Neutrophil (primary cell): ENCODE data around the gene MPP4.

Experiments
- H3K27ac ChIP-seq: fragments of 200-600 bp; sonication (generic); 2 replicates; pipeline ENCODE4 v1.5.1; 2016; ENCODE audit warnings: mild to moderate bottlenecking, moderate library complexity
- H3K27me3 ChIP-seq: fragments of 200-600 bp; sonication (generic); 2 replicates; pipeline ENCODE4 v1.6.0; 2016; ENCODE audit warnings: mild to moderate bottlenecking
- H3K36me3 ChIP-seq: fragments of 200-600 bp; sonication (generic); 2 replicates; pipeline ENCODE4 v1.5.1; 2017
- H3K4me1 ChIP-seq, 2 experiments: fragments of 200-600 bp in 1 of 2; sonication (generic) in 1 of 2; 1 replicate in 1 of 2; 2 replicates in 1 of 2; pipeline versions ENCODE4 v1.5.1 to v1.6.1; 2013 to 2016; ENCODE audit warnings: low read depth in 1 of 2, low read length in 1 of 2, mild to moderate bottlenecking in 1 of 2, moderate library complexity in 1 of 2; ENCODE audit not compliant: control insufficient read depth in 1 of 2, insufficient read depth in 1 of 2
- H3K4me3 ChIP-seq, 2 experiments: fragments of 200-600 bp in 1 of 2; sonication (generic) in 1 of 2; 1 replicate in 1 of 2; 2 replicates in 1 of 2; pipeline ENCODE4 v1.5.1; 2013 to 2016; ENCODE audit warnings: low read depth in 1 of 2, low read length in 1 of 2, mild to moderate bottlenecking in 1 of 2, moderate library complexity in 1 of 2
- H3K9me3 ChIP-seq: fragments of 200-600 bp; sonication (generic); 2 replicates; pipeline ENCODE4 v1.5.1; 2016
- TF ChIP-seq, protein P1 (sequence below): fragments of 200-600 bp; sonication (generic); IDR thresholded peaks from 2 replicates; pipeline ENCODE4 v1.5.1; 2016; ENCODE audit warnings: antibody characterized with exemption

The MPP4 gene, protein sequence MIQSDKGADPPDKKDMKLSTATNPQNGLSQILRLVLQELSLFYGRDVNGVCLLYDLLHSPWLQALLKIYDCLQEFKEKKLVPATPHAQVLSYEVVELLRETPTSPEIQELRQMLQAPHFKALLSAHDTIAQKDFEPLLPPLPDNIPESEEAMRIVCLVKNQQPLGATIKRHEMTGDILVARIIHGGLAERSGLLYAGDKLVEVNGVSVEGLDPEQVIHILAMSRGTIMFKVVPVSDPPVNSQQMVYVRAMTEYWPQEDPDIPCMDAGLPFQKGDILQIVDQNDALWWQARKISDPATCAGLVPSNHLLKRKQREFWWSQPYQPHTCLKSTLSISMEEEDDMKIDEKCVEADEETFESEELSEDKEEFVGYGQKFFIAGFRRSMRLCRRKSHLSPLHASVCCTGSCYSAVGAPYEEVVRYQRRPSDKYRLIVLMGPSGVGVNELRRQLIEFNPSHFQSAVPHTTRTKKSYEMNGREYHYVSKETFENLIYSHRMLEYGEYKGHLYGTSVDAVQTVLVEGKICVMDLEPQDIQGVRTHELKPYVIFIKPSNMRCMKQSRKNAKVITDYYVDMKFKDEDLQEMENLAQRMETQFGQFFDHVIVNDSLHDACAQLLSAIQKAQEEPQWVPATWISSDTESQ

DNA sequence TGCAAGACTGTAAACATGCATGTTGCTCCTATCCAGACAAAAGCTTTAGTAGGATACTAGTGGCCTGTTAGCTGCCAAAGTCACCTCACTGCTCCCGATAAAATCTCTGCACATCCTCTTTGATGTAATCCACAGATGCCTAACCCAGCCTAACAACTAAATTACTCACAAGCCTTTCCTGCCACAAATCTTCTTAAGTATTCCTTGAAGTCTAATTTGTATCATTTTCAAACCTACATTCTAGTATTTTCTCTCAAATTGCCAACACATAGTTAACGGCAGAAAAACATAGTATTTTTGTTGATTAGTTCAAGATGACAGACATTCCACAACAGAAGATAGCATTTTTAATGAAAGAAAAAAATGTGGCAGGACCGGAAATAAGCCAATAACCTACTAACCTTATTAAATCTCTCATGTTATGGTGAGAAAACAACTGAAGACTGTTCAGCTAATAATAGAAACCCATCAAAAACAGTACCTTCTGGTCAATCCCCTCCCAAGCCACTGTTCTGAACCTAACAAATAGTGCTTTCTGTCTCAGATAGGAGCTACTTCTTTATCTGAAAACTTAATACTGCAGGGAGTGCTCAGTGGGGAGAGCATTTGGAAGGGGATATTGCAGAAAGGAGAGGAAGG is at the start of gene MPP4:
Gene MPP4, minus strand, starts transcription at position 57 of the 639 bp plus-strand sequence. CDS start 4,690 bp downstream, outside the sequence.
- Histone ChIP-seq H3K36me3 (peaks cover 10% of the 10 kb centered on the region), H3K27ac (no peak within 1 kb of the TSS), H3K4me1 (no peaks in the 10 kb centered on the region), H3K27me3 (no peaks in the 10 kb centered on the region), H3K4me3 (no peak within 1 kb of the TSS), H3K9me3 (no peaks in the 10 kb centered on the region)
- TF ChIP-seq, protein P1, sequence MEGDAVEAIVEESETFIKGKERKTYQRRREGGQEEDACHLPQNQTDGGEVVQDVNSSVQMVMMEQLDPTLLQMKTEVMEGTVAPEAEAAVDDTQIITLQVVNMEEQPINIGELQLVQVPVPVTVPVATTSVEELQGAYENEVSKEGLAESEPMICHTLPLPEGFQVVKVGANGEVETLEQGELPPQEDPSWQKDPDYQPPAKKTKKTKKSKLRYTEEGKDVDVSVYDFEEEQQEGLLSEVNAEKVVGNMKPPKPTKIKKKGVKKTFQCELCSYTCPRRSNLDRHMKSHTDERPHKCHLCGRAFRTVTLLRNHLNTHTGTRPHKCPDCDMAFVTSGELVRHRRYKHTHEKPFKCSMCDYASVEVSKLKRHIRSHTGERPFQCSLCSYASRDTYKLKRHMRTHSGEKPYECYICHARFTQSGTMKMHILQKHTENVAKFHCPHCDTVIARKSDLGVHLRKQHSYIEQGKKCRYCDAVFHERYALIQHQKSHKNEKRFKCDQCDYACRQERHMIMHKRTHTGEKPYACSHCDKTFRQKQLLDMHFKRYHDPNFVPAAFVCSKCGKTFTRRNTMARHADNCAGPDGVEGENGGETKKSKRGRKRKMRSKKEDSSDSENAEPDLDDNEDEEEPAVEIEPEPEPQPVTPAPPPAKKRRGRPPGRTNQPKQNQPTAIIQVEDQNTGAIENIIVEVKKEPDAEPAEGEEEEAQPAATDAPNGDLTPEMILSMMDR, result no peak

DNA sequence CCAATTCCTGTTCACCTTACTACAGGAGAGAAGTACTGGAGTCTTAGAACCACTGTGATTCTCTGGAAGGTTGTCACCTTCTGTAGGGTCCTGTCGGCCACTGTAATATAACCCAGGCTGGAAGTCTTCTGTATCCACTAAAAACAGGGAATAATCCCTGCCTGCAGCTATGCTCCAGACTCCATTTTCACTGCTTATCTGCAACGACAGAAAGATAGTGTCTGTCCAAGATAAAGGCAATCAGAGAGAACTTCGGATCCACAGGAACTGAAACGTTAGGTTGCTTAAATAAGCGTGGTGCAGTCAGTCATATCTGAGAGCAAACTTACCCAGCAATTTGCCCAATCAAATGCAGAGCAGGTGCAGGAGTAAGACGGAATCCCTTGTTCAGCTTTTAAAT is 48.1 kb upstream of the MPP4 start:
- TF ChIP-seq, protein P1, result no peak
- no peak overlapping the region for H3K4me3 ChIP-seq
- no peaks in the 10 kb centered on the region for H3K4me1 ChIP-seq
- no peaks in the 10 kb centered on the region for H3K9me3 ChIP-seq
- no peak overlapping the region for H3K27ac ChIP-seq
- H3K27me3 ChIP-seq, result no peaks in the 10 kb centered on the region
- peaks cover 24% of the 10 kb centered on the region for H3K36me3 ChIP-seq

DNA sequence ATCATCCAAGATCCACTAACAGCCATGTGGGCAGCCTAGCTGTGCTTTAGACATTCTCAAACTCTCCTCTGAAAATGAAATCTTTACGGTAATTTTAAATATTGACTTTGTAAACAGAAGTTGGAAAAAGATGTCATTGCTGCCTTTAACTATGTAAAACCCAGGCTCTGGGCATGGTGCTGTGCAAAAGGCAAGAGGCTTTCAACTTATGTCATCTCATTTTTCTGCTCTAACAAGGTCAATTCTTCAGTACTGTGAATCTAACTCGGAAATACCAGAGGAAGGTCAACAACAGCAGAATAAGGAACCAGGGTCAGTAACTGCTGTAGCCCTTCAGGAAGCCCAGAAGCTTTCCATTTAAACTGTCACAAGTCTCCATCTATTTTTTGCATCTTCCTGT is 37.0 kb upstream of the MPP4 start:
- H3K4me1 ChIP-seq, result no peaks in the 10 kb centered on the region
- no peak overlapping the region for H3K27ac ChIP-seq
- TF ChIP-seq, protein P1, result no peak
- H3K9me3 ChIP-seq, result no peaks in the 10 kb centered on the region
- H3K36me3 ChIP-seq, result no peaks in the 10 kb centered on the region
- H3K4me3 ChIP-seq, result no peak overlapping the region
- H3K27me3 ChIP-seq, result no peaks in the 10 kb centered on the region

DNA sequence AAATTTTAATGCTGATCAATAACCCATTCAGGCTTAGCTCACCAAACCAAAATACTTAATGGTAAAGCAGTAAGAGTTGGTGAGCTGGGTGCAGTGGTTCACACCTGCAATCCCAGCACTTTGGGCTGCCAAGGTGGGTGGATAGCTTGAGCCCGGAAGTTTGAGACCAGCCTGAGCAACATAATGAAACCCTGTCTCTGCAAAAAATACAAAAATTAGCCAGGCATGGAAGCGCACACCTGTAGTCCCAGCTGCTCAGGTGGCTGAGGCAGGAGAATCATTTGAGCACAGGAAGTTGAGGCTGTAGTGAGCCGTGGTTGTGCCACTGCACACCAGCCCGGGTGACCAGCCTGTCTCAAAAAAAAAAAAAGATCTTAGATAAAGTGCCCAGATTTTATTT is 35.7 kb upstream of the MPP4 start:
- Histone ChIP-seq H3K36me3 (no peaks in the 10 kb centered on the region), H3K27me3 (no peaks in the 10 kb centered on the region), H3K4me1 (no peaks in the 10 kb centered on the region), H3K4me3 (no peak overlapping the region), H3K9me3 (no peaks in the 10 kb centered on the region), H3K27ac (no peak overlapping the region)
- TF ChIP-seq, protein P1, result no peak

DNA sequence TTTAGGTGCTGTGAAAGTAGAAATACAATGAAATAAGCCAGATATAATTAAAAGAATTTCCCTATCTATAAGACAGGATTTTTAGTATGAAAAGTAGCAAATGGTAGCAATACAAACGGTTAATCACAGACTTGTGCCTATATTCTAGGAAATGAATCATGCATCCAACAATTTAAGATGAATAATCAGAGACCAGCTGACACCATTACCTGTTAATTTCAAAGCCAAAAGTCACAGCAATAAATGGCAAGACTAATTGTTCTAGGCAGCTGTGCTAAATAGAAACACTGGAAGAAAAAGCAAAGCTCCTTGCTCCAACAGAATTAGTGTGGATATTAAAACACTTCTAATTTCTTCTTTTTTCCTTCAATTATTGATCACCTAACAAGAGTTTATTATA is 35.1 kb upstream of the MPP4 start:
- no peak overlapping the region for H3K4me3 ChIP-seq
- no peak overlapping the region for H3K27ac ChIP-seq
- H3K9me3 ChIP-seq, result no peaks in the 10 kb centered on the region
- H3K36me3 ChIP-seq, result no peaks in the 10 kb centered on the region
- no peaks in the 10 kb centered on the region for H3K4me1 ChIP-seq
- H3K27me3 ChIP-seq, result no peaks in the 10 kb centered on the region
- TF ChIP-seq, protein P1, result no peak
